ENCODE results near the gene TMEM117.
"Not testable (repeated sequence)": the region's sequence is repeated elsewhere in the genome, so short reads cannot be mapped to it uniquely, and the experiment has no call there.

Gene TMEM117

DNA sequence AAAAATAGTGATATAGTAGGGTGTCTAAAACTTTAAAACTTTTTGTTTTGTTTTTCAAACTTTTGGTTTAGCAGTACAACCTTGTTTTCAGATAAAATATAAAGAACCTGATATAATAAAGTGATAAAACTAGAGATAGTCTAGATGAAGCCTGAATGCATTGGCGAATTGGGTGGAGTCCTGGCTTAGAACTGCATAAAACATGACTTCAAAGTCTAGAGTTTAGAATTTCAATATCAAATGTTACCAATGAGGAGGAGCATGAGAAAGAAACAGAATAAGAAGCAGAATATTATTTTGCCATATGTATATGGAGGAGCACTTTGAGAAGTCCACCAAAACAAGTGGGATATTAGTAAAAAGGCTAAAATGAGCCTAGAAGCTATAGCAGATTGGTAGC lies 263.6 kb downstream of the TMEM117 start:
- DNase-seq (ENCODE audit: low spot score), result no peak

DNA sequence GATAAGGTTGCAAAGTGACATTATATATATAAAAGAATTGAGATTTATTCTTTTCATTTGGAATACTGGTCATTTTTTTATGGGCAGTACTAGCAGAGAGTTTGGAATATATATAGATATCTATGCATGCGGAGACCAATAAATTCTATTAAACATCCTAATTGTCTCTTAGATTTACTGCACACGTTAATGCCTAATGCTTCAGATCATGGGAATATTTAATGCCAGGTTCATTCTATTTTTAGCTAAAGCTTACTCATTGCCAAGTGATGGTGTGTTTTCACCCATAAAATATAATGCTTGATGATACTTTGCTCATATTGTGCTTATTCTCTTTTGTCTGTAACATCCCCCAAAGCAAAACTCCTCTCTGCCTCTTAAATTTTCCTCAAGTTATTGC lies 264.4 kb downstream of the TMEM117 start:
- no peak for DNase-seq (ENCODE audit: low spot score)

DNA sequence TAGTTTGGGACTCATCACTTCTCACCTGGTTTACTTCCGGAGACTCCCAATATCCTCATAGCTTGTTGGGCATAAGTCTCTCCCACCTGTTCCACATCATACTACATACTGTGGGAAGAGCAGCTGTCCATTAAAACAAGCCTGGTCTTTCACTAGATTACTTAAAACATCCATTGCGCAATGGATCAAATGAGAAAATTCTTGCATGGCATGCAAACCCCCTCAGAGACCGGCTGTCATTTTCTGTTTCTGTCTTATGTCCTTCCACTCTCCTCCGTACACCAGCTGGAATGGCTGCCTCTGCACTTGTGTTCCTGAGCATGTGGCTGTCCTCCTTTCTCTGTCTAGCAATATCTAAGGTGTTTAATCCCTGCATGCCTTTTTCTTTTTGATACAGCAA lies 265.6 kb downstream of the TMEM117 start:
- DNase-seq (ENCODE audit: low spot score), result no peak

DNA sequence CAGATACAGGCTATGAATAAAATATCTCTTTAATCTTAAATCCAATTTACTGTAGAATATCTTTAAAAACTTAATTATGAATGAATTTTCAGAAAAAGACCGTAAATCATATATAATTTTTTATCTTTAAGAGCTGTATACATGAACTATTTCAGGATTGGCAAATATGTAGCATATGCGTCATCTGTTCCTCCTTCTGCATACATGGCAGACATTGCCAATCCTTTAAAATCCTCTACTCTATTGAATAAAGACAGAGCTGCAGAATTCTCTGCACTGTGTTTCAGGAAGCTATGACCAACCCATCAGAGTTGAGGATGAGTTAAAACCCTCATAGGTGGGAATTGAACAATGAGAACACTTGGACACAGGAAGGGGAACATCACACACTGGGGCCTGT lies 279.0 kb downstream of the TMEM117 start:
- no peak for DNase-seq (ENCODE audit: low spot score)

DNA sequence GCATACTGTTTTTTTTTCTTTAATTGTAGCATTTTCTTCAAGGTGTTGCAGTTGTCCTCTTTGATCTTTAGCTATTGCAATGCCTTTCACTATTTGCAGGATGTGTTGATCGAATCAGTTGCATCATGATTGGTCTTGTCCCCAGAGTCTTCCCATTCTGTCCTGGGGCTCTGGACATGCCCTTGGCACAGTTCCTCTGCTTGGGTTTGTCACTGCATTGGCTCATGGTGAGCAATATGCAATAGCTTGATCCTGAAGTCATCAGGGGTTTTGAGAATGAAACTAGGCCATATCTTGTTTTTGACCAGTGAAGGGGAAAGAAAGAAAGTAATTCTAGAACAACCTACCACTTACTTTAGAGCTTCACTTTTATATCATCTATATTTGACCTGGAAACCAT lies 281.5 kb downstream of the TMEM117 start:
- DNase-seq (ENCODE audit: low spot score), result no peak

DNA sequence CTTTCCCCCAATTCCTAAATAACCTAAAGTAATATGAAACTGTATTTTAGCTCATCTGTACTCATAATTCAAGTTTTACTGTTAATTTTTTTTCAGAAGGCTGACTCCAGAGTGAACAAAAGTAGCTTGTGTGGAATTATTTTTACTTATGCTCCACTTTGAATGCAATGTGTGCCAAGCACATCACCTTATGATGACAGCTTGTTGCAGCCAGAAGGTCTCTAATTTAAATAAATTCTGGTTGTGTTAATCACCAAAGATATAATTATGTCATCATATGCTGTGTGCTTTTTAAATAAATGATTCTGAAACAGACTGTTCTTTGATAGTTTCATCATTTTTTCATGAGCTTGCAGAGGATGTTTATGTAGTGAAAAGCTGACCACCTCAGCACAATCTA lies 283.1 kb downstream of the TMEM117 start:
- DNase-seq (ENCODE audit: low spot score), result no peak

DNA sequence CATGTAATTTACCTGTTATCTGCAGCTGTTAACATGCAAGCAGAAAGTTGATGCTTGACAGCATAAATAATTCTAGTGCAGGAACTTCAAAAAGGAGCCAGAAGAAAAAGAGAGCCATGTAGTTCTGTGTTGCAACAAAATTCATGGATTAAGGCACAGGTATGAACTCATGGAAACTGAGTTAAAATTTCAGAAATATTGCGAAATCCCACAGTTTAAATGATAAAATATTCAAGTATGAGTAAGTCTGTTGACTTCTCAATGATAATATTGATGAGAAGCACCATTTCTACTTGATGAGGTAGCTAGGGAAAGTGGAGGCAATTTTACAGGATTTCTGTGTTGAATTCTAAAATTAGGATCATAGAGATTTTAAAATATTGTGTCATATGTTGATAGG lies 290.9 kb downstream of the TMEM117 start:
- no peak for DNase-seq (ENCODE audit: low spot score)

DNA sequence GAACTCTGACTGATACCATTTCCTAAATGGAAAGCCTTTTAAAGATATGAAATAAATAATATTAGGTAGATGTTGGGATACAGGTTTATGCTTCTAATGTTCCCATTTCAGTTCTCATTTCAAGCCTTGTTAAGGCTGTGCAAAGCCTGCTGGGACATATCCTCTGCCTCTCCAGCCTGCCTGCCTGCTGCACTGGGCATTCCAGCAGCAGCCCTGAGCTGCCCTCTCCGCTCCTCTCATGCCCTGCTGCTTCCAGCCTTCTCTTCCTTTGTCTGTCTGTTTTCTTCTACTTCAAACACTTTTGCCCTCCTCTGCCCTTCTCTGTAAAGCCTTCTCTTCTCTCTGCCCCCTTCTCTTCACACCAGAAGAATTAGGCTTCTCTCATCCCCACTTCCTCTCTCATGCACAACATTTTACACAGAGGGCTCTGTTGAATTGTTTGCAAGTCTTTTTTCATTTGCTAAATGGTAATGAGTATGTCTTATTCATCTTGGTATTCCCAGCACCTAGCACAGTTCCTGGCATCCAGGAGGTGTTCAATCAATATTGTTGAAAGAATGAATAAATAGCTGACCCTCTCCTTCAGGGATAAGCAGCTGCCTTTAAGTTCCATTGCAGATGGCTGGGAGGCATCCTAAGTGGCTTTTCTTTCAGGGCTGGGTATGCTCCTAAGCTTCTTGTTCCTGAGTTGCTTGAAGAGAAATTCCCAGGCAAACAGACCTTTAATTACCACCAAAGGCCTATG lies 292.3 kb downstream of the TMEM117 start:
- no peak for DNase-seq (ENCODE audit: low spot score)

DNA sequence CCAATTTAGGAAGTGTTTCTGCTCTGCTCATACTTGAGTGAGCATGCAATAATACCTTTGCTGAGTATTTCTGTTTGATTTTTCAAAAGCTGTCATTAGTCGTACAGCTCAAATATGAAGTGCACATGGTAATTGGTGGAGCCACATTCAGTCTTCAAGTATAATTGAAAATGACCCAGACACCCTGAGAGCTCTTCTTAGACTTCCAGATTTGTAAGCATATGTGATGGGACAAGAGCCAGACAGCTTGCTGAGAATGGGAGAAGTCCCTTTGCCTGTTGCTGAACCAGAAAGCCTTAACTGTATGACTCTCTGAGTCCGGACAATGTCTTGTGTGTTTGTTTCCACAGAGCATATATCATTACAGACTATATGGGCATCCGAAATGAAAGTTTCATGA lies 307.3 kb downstream of the TMEM117 start:
- no peak for DNase-seq (ENCODE audit: low spot score)

DNA sequence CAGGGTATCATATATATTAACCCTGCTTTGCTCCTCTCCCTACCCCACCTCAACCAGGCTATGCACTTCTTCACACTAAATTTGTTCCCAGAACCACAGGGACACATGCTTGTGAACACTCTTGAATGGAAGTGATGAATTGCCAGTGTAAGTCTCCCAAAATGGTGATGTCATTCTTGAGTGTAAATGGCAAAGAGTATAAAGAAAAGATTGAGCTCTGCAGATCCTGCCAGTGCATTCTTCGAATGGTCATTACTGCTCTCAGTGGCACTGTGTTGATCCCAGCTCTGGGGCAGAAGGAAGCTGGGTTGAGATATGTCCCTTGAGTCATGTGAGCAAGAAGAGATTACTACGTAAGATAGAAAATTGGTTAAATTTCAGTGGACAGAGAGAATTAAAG lies 313.1 kb downstream of the TMEM117 start:
- no peak for DNase-seq (ENCODE audit: low spot score)

DNA sequence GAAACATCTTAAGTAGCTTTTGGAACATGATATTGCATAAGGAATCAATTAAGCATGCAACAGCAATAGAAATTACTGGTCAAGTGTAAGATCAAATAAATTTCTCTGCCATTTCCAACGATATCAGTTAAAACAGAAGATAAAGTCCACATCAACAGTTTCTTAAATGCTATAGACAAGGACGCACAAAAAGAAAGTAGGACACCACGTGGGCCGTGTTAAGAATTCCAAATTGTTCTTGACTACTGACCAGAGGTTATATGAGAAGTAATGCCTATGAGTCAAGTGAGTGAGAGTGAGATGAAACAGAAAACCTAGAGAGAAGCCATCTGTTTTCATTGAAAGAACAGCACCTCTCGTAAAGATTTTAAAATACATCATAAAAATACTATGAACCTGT lies 318.2 kb downstream of the TMEM117 start:
- DNase-seq (ENCODE audit: low spot score), result no peak

DNA sequence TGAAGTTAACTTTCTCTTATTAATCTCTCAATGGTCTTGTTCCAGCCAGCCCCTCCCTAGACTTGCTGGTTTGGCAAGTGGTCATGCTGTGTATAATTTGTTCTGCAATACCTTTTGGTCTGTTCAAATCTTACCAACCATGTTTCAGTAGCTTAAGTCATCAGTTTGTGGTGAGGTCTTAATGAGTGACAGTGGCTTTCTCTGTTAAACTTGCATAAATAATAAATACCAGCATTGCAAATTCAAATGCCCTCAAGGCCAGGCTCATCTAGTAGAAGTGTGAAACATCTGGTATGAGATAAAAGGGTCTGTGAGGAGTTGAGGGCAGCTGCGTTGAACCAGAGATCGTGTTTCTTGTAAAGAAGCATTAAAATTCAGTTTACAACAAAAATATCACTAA lies 319.5 kb downstream of the TMEM117 start:
- no peak for DNase-seq (ENCODE audit: low spot score)

DNA sequence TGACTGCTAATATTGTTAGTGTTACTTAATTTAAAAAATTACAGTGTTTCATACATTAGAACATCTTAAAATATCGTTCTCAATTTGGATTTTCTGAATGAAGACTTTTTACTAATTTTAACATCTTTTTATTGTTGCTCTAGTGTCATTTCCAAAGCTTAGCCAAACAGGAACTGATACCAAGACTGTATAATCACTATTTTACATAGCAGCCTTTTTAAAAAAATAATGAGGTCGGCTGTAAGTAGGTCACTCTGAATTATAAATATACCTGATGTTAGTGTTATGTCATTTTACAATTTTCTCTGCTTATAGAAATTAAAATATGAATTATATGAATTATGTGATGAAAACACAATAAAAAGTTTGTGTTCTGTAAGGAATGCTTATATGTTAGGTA lies 321.5 kb downstream of the TMEM117 start:
- no peak for DNase-seq (ENCODE audit: low spot score)

DNA sequence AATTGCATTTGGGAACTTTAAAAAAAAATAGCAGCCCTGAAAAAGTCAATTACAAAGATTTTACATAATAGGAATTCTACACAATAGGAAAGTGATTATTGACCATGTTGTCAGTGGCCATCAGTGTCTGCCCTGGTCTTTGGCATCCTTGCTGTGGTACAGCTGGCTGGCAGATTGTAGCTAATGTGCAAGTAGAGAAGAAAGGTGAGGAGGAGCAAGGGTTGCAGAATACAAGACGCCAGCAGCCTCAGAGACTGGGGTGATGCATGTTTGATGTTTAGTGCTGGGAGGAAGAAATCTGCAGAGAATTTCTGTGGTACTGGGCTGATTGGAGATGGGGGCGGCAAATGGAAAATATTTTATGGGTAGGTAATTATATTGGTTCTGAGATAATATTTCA lies 322.9 kb downstream of the TMEM117 start:
- no peak for DNase-seq (ENCODE audit: low spot score)

DNA sequence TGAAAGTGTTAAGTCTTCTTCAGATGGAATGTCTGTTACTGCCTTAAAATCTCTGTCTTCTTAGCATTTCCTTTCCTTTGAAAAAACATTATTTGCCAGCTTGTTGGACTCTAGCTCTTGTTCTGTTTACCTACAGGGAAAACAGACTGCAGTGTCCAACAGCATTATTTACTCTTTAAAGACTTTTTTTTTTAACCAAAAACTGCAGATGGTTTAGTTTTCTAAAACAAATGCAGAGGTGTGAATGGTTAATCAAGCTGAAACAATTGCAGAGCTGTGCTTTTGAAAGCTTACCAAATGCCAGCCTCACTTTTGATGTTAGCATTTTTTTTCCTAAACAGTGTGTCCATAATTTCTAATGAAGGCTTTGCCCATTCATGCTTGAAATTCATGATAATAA lies 323.3 kb downstream of the TMEM117 start:
- DNase-seq (ENCODE audit: low spot score), result no peak

DNA sequence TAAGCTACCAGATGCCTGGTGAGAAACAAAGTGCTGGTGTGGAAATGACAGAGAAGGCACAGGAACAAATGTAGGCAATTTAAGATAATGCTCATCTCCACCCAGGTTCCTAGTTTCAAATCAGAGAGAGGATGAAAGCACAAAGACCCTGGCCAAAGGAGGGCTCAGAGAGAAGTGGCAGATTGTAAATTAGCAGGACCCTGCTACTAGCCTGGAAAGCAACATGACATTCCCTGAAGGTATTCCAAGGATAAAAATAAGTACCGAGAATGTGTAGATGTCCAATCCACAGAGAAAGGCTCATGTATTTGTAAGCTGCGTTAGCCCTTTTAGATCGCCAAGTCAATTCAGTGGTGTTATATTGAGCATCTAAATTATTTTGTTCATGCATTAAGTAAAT lies 324.0 kb downstream of the TMEM117 start:
- no peak for DNase-seq (ENCODE audit: low spot score)

DNA sequence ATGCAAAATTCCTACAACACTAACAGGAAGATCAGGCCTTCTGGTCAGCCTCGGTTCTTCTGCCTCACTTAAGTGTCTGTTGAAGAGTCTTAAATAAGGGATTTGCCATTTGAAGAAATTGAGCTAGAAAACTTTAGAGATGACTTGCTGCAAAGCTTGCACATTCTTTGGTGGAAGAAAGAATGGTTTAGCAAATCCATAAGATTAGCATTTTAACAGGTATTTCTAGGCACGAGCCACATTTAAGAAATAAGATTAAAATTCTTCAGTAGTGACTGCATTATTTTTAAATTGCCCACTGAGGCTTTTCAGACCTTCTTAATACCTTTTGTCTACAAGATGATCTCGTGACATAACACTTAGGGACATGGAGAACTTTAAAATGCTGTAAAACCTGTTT lies 327.1 kb downstream of the TMEM117 start:
- no peak for DNase-seq (ENCODE audit: low spot score)

DNA sequence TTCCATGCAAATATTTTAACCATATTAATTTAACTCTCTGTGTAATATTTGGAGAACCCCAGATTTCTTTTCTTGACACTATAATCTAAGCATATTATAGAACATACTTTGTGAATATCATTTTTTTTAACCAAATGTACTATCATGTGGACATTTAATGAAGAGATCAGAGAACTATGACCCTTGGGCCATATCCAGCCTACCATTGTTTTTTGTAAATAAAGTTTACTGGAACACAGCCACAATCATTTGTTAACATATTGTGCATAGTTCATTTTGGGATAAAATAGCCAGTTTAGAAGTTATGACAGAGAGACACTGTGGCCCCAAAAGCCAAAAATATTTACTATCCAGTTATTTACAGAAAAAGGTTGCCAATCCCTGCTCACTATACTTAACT lies 338.2 kb downstream of the TMEM117 start:
- no peak for DNase-seq (ENCODE audit: low spot score)

DNA sequence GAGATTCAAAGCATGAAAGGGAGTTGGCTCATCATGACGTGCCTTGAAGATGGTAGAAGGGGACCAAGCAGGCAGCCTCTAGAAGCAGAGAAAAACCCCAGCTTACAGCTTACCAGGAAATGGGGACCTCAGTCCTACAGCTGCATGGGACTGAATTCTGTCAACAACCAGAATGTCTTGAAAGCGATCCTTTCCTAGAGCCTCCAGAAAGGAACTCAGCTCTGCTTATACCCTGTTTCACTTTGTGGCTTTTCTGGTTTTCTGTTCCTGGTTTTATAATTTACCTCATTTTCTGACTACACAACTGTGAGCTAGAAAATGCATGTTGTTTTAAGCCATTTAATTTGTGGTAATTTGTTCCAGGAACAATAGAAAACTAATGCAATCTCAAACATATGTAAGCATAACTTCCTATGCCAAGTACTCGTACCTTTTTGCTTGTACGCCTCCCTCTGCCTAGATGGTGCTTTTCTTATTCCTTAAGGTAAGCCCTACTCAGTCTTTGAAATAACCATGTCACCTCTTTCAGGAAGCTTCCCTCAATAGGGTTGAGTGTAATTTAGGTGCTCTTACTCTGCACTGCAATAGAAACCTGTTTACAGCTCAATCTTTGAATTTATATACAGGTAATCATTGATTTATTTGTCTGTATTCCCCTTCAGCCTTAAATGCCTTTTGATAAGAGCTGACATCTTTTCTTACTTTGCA lies 348.8 kb downstream of the TMEM117 start:
- no peak for DNase-seq (ENCODE audit: low spot score)

DNA sequence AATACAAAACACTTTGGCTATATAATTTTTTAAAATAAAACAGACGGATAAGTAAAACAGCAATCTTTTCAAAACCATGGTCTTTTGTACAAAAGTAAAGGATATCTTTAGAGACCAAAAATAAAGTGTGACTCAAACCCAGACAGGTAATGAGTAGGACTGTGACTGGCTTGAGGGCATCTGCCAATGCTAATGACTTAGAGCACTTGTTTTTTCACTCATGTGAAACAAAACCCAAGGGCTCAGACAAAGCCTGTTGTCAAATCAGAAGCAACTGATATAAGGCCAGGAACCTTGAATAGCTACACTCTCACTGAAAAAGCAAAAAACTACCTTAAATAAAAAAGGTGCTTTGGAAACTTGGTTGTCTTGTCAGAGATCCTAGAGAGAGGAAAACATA lies 357.4 kb downstream of the TMEM117 start:
- no peak for DNase-seq (ENCODE audit: low spot score)

DNA sequence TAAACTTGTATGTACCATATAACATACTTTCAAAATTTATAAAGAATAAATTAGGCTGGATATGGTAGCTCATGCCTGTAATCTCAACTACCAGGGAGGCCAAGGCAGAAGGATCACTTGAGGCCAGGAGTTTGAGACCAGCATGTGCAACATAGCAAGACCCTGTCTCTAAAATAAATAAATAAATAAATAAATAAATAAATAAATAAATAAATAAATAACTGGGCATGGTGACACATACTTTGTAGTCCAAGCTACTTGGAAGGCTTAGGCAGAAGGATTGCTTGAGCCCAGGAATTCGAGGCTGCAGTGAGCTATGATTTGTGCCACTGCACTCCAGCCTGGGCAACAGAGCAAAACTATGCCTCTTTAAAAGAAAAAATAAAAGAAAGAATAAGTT lies 359.8 kb downstream of the TMEM117 start:
- not testable (repeated sequence) for DNase-seq (ENCODE audit: low spot score)

DNA sequence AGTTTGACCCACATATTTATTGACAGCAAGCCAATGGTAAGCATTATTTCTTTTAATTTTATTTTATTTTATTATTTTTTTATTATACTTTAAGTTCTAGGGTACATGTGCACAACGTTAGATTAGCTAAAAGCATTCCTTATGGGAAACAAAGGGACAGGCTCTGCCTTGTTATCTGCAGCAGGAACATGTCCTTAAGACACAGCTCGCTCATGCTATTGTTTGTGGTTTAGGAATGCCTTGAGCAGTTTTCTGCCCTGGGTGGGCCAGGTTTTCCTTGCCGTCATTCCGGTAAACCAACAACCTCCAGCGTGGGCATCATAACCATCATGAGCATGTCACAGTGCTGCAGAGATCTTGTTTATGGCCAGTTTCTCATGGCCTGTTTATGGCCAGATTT lies 370.2 kb downstream of the TMEM117 start:
- no peak for DNase-seq (ENCODE audit: low spot score)

DNA sequence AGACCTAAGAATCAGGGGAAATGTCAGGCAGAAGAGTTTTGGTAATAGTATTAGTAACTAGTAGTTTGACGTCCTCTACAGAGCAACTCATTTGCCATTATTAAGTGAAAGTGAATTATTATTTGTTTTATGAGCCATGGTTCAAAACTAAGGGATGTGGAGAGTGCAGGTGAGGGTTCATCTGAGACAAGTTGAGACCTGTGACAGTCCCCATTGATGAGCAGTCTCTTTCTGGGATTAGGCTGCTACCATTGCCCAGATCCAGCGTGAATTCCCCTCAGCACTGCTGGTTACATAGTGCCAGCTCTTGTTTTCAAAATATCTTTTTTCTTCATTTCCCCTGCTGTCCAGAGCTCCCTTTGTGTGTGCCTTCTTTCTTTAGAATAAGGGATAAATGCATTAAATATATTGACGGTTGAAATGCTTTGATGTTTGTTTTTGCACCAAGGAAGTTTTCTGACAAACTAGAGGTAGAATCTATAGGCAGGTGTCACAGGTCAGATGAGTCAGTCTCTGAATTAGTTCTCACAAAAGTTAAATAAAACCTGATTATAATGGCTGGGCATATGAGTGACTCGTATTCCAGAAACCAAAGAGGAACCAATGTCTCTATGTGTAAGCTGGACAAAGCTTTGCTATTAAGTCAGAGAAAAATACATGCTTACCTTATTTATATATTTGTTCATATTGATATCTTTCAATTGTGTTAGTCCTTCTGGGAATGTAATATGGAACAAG lies 381.4 kb downstream of the TMEM117 start:
- DNase-seq (ENCODE audit: low spot score), result no peak
